Measurements from ENCODE around the gene SLAMF7. TPM values are rescaled to one million over a fixed set of nuclear protein-coding genes. Genes with fewer than 3 reads are reported as not detected.
A peak's percentile ranks its signal among the peaks of the same experiment; 100 is the strongest.

The SLAMF7 gene
- total and polyA plus RNA-seq, 2 donors (not counting 1 experiment from before 2014, with no cell fraction given), result 13.1 to 52.6 TPM

- peaks cover 0 to 7% (median 0%) of the 10 kb centered on the region in 3 donors for H3K9me3 ChIP-seq (ENCODE audit: control extremely low read depth in 1 of 3, control insufficient read depth in 2 of 3, insufficient read depth in 1 of 3, low read length in 2 of 3)
- H3K27ac Mint-ChIP-seq, result peak overlapping the region; percentile 98
- H3K9ac ChIP-seq (ENCODE audit: low read length), result peak overlapping the region; percentile 50
- H3K4me1 Mint-ChIP-seq, result peaks cover 35% of the 10 kb centered on the region
- H3K4me1 ChIP-seq (ENCODE audit: control insufficient read depth in 2 of 2, insufficient read depth in 2 of 2, low read length in 2 of 2), result peaks cover 24 to 31% of the 10 kb centered on the region in 2 donors
- no peaks in the 10 kb centered on the region for H3K27me3 ChIP-seq (replicated peaks in 1 of 4; ENCODE audit: control extremely low read depth in 1 of 4, control insufficient read depth in 3 of 4, insufficient read depth in 4 of 4, low read length in 3 of 4)
- no peak for ATAC-seq (ENCODE audit: low read depth)
- ChIA-PET POLR2A (interaction anchor here (0.7 to 1.7 kb wide), 4 partner anchors 7 to 13 kb away, joined by 3 to 9 read pairs (median 5); no protein-coding TSS in a partner anchor), CTCF (interaction anchor here (0.8 to 4.9 kb wide), 11 partner anchors 9 to 165 kb away, joined by 3 to 21 read pairs (median 5); partner anchors contain the start of gene ITLN2)
- no peak for DNase-seq
- no peaks in the 10 kb centered on the region for H3K27me3 Mint-ChIP-seq
- H3K4me3 Mint-ChIP-seq, result peak overlapping the region; percentile 68
- intact Hi-C loops (cut with micrococcal nuclease), result no loop called here
- no peaks in the 10 kb centered on the region for H4K20me1 ChIP-seq (ENCODE audit: control insufficient read depth, insufficient read depth, low read length, poor library complexity, severe bottlenecking)
- no peaks in the 10 kb centered on the region for H3K9me3 Mint-ChIP-seq (ENCODE audit: insufficient read depth)
- WGBS (ENCODE audit: insufficient coverage), result 87% methylated on average over 3 of the region's 11 CpGs
- H3K27ac ChIP-seq (ENCODE audit: low read length in 2 of 2), result peak overlapping the region; percentile 99
- TF ChIP-seq EZH2 (IDR thresholded peaks at IDR 0.05; ENCODE audit: borderline replicate concordance, insufficient read depth, low read depth, low read length, poor library complexity, severe bottlenecking) (no peak), CTCF (IDR thresholded peaks at IDR 0.05) (no peak)
- peak overlapping the region; percentile 65 for H3K4me2 ChIP-seq (replicated peaks; ENCODE audit: low read depth, low read length, poor library complexity, severe bottlenecking)
- no peak overlapping the region for H2AFZ ChIP-seq (ENCODE audit: insufficient read depth, low read depth, low read length, poor library complexity, severe bottlenecking)
- peak overlapping the region in 1 of 5 experiments; percentile 5 for H3K4me3 ChIP-seq (ENCODE audit: control extremely low read depth in 1 of 5, extremely low read depth in 1 of 5, insufficient read depth in 1 of 5, low read depth in 2 of 5, low read length in 4 of 5)
- H3K79me2 ChIP-seq (ENCODE audit: control insufficient read depth, insufficient read depth, low read length), result peaks cover 17% of the 10 kb centered on the region
- H3K36me3 ChIP-seq (replicated peaks in 1 of 2; ENCODE audit: control extremely low read depth in 1 of 2, control insufficient read depth in 1 of 2, extremely low read depth in 1 of 2, insufficient read depth in 2 of 2, low read length in 1 of 2), result no peaks in the 10 kb centered on the region
Measured at GRCh38 chr1:160789051-160789701, 50.1 kb downstream of the SLAMF7 start.

Data from B cell (primary cell).